WERI-Rb-1 (cell line): ENCODE measurements around the gene CTPS2.

Experiments used
- DNase-seq: peaks from one replicate; pipeline ENCODE4 v3.0.0-alpha.2; 2020
- H3K27ac ChIP-seq: fragments of 250-450 bp; sonication (Bioruptor Pico); 2 replicates; pipeline ENCODE4 v1.5.1; 2020; ENCODE audit warnings: mild to moderate bottlenecking, moderate library complexity
- H3K27me3 ChIP-seq: fragments of 250-450 bp; sonication (Bioruptor Pico); 2 replicates; pipeline ENCODE4 v1.5.1; 2021; ENCODE audit warnings: mild to moderate bottlenecking, low read depth, moderate library complexity; ENCODE audit not compliant: insufficient read depth, severe bottlenecking
- H3K36me3 ChIP-seq: fragments of 250-450 bp; sonication (Bioruptor Pico); 2 replicates; pipeline ENCODE4 v1.5.1; 2020; ENCODE audit warnings: mild to moderate bottlenecking, moderate library complexity
- H3K4me3 ChIP-seq: 2 replicates; pipeline ENCODE4 v1.5.1; 2011; ENCODE audit warnings: low read depth, mild to moderate bottlenecking, control low read depth, low read length
- H3K9me3 ChIP-seq: fragments of 250-450 bp; sonication (Bioruptor Pico); 2 replicates; pipeline ENCODE4 v1.5.1; 2021; ENCODE audit warnings: mild to moderate bottlenecking, moderate library complexity; ENCODE audit not compliant: severe bottlenecking
- TF ChIP-seq, protein P1 (sequence below): IDR thresholded peaks from 2 replicates; pipeline ENCODE4 v1.5.1; 2011; ENCODE audit warnings: low read depth, mild to moderate bottlenecking, control low read depth, inconsistent platforms, low read length

Gene CTPS2

DNA sequence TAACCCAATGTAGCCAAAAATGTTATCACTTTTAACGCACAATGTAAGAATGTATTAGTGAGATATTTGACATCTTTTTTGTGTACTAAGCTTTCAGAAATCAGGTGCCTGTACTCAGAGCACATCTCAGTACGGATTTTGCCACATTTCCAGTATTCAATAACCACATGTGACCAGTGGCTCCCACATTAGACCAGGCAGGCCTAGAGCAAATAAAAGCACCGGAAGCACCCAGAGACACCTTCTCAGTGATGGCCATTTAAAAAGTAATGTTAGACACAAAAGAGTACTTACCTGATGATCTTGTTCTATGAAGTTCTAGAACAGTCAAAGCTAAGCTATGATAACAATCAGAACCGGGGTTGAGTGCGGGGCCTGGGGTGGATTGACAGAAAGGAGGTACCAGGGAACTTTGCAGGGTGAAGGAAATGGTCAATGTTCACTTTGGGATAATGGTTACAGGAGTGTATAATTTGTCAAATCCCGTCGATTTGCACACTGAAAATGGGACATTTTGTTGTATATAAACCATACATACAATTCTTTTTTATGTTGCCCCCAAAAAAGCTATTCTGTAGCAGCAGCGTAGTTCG lies 1.2 kb downstream of the CTPS2 start:
- Histone ChIP-seq H3K27ac (no peak overlapping the region), H3K9me3 (no peaks in the 10 kb centered on the region), H3K4me3 (peak overlapping the region; percentile 92), H3K36me3 (peaks cover 22% of the 10 kb centered on the region), H3K27me3 (no peaks in the 10 kb centered on the region)
- no peak for DNase-seq
- TF ChIP-seq, protein P1, sequence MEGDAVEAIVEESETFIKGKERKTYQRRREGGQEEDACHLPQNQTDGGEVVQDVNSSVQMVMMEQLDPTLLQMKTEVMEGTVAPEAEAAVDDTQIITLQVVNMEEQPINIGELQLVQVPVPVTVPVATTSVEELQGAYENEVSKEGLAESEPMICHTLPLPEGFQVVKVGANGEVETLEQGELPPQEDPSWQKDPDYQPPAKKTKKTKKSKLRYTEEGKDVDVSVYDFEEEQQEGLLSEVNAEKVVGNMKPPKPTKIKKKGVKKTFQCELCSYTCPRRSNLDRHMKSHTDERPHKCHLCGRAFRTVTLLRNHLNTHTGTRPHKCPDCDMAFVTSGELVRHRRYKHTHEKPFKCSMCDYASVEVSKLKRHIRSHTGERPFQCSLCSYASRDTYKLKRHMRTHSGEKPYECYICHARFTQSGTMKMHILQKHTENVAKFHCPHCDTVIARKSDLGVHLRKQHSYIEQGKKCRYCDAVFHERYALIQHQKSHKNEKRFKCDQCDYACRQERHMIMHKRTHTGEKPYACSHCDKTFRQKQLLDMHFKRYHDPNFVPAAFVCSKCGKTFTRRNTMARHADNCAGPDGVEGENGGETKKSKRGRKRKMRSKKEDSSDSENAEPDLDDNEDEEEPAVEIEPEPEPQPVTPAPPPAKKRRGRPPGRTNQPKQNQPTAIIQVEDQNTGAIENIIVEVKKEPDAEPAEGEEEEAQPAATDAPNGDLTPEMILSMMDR = no peak

DNA sequence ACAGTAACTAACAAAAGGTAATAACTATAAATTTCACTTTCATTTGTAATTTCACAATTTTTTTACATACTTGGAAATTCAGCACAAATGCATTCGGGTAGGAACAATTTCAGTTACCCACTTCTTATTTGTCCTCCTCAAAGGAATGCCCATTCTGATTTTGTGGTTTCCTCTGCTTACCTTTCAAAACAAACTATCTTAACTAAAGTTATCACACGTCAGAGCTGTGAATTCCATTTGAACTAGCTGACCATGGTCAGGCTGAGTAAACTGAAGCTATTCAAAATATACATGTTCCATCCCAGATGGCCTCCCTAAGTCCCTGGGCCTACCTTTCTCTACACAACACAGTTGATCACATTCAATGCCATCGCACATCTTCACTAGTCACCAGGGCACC lies 4.5 kb downstream of the CTPS2 start:
- H3K9me3 ChIP-seq = no peaks in the 10 kb centered on the region
- DNase-seq = no peak
- peaks cover 24% of the 10 kb centered on the region for H3K36me3 ChIP-seq
- no peaks in the 10 kb centered on the region for H3K27me3 ChIP-seq
- H3K27ac ChIP-seq = no peak overlapping the region
- no peak overlapping the region for H3K4me3 ChIP-seq
- TF ChIP-seq, protein P1 = no peak

DNA sequence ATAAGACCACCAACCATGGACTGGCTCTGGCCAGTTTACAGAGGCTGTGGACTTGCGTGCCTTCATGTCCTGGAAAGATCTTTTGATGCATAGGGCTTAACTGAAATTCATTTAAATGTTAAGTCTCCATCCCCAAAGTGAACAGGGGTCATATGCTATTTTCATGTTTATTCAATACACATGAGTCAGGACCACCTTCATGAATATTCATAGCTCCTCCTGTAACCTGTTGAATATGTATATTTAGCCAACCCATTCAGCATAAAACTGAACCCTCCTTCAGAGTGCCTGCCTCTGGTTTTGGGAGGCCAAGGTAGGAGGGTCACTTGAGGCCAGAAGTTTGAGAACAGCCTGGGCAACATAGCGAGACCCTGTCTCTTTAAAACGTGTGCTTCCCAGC lies 7.1 kb downstream of the CTPS2 start:
- Histone ChIP-seq H3K36me3 (peaks cover 31% of the 10 kb centered on the region), H3K9me3 (no peaks in the 10 kb centered on the region), H3K27ac (no peak overlapping the region), H3K27me3 (no peaks in the 10 kb centered on the region), H3K4me3 (no peak overlapping the region)
- TF ChIP-seq, protein P1 = no peak
- no peak for DNase-seq

DNA sequence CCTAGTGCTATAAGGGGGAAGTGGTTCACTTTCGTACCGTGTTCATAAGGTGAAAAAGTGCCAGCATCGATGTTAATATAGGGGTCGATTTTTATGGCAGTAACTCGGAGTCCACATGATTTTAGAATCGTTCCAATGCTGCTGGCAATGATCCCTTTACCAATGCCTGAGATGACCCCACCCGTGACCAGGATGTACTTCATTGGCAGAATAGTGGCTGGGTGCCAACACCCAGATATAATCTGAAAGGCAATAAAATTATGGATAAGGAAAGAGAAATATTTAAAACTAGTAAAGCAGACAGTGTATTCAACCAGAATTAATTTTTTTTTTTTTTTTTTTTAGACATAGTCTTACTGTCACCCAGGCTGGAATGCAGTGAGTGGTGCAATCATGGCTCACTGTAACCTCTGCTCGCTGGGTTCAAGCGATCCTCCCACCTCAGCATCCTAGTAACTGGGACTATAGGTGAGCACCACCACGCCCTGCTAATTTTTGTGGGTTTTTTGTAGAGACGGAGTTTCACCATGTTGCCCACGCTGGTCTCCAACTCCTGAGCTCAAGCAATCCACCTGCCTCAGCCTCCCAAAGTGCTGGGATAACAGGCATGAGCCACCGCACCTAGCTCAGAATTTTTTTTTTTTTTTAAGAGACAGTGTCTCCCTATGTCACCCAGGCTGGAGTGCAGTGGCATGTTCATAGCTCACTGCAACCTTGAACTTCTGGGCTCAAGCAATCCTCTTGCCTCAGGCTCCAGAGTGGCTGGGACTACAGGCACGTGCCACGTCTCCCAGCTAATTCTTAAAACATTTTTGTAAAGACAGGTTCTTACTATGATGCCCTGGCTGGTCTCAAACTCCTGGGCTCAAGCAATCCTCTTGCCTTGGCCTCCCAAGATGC lies 9.5 kb downstream of the CTPS2 start:
- no peak overlapping the region for H3K4me3 ChIP-seq
- no peak overlapping the region for H3K27ac ChIP-seq
- no peaks in the 10 kb centered on the region for H3K9me3 ChIP-seq
- no peaks in the 10 kb centered on the region for H3K27me3 ChIP-seq
- no peak for DNase-seq
- H3K36me3 ChIP-seq = peaks cover 41% of the 10 kb centered on the region
- TF ChIP-seq, protein P1 = no peak

DNA sequence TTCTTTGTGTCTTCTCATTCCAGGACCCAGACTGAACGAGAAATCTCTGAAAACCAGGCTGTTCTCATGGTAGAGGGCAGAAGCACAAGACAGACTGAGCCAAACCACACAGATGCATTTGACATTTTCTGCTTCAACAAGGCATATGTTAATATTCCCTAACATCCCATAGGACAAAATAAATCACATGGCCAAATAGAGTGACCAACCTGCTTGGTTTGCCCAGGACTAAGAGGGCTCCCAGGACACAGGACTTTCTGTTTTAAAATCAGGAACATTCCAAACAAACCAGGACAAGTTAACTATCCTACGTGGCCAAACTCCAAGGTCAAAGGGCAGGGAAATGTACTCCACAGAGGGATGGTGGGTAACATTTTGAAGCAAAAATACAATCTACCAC lies 11.7 kb downstream of the CTPS2 start:
- Histone ChIP-seq H3K9me3 (no peaks in the 10 kb centered on the region), H3K27ac (no peak overlapping the region), H3K36me3 (peaks cover 36% of the 10 kb centered on the region), H3K4me3 (no peak overlapping the region), H3K27me3 (no peaks in the 10 kb centered on the region)
- TF ChIP-seq, protein P1 = no peak
- no peak for DNase-seq
